Stimulated activated CD4-positive, alpha-beta T cell treated with anti-CD3 and anti-CD28 coated beads, Interleukin-15, amount 100 ng/mL, for 24 hours (primary cell): Measurements from ENCODE around the gene ITIH3.
"Not testable (repeated sequence)": the region's sequence is repeated elsewhere in the genome, so short reads cannot be mapped to it uniquely, and the experiment has no call there.

Source experiments
- DNase-seq: peaks from one replicate; pipeline ENCODE4 v3.0.0-alpha.2; 2020

Gene ITIH3

GRCh38 chr3:52794612-52795099 is at the start of gene ITIH3:
Gene ITIH3 (plus strand): TSS chr3:52794796. CDS start chr3:52794804, 8 bp downstream.
- DNase-seq: no peak

- no peak for DNase-seq
Observed at GRCh38 chr3:52752045-52752660, 42.4 kb upstream of the ITIH3 start.

- no peak for DNase-seq
Observed at GRCh38 chr3:52754373-52754772, 40.2 kb upstream of the ITIH3 start.

GRCh38 chr3:52756141-52756540 is 38.5 kb upstream of the ITIH3 start:
- no peak for DNase-seq

GRCh38 chr3:52763466-52763865 is 31.1 kb upstream of the ITIH3 start:
- DNase-seq: no peak

GRCh38 chr3:52769786-52770455 is 24.7 kb upstream of the ITIH3 start:
- DNase-seq: no peak

- peak; percentile 94 for DNase-seq
Observed at GRCh38 chr3:52770496-52771333, 23.9 kb upstream of the ITIH3 start, which contains the start of gene NEK4. Gene NEK4 (minus strand): TSS chr3:52770940. CDS start chr3:52770746, 194 bp downstream.

GRCh38 chr3:52771334-52771681 is 23.3 kb upstream of the ITIH3 start:
- DNase-seq: no peak

GRCh38 chr3:52771702-52772101 is 22.9 kb upstream of the ITIH3 start:
- no peak for DNase-seq

GRCh38 chr3:52773361-52774065 is 21.1 kb upstream of the ITIH3 start:
- DNase-seq: no peak

GRCh38 chr3:52774066-52774713 is 20.4 kb upstream of the ITIH3 start:
- DNase-seq: no peak

GRCh38 chr3:52774901-52775864 is 19.4 kb upstream of the ITIH3 start:
- no peak for DNase-seq

GRCh38 chr3:52775877-52776276 is 18.7 kb upstream of the ITIH3 start:
- no peak for DNase-seq

GRCh38 chr3:52776486-52776885 is 18.1 kb upstream of the ITIH3 start:
- DNase-seq: not testable (repeated sequence)

- no peak for DNase-seq
Observed at GRCh38 chr3:52777127-52777958, 17.3 kb upstream of the ITIH3 start, which contains the start of gene ITIH1. Gene ITIH1 (plus strand): TSS chr3:52777599. CDS start chr3:52777616, 17 bp downstream.

GRCh38 chr3:52777959-52778805 is 16.4 kb upstream of the ITIH3 start:
- DNase-seq: no peak

- DNase-seq: no peak
Observed at GRCh38 chr3:52779011-52779836, 15.4 kb upstream of the ITIH3 start.
